Measurements from ENCODE around the gene OSBPL8. TPM values are rescaled to one million over a fixed set of nuclear protein-coding genes. Genes with fewer than 3 reads are reported as not detected.

The OSBPL8 gene
- total RNA-seq, 4 donors from 2014 or later, result 65.8 to 73.5 (median 66.7) TPM

DNA sequence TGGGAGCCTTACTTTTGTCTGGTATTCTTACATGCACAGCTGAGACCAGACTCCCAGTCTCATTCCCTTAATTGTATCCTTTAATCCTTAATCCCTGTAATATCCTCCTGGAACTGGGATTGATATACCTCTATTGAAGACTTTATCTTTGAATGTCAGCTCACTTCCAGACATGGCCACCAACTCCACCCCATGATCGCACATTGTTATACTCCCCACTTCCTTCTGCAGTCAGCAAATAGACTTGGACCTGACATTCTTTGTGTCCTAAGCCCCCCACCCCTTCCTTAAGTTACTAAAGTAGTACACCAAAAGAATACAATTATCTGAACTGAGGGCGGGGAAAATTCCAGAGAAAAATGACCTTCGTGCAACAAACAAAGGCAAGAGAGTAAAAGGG, 8.6 kb upstream of the OSBPL8 start:
- no peaks in the 10 kb centered on the region for H3K27me3 ChIP-seq
- no peaks in the 10 kb centered on the region for H3K4me1 ChIP-seq
- no peaks in the 10 kb centered on the region for H3K9me3 ChIP-seq
- no peak overlapping the region for H3K27ac ChIP-seq
- H3K4me3 ChIP-seq, result no peak overlapping the region
- ATAC-seq, result no peak
- 88 to 91% methylated on average over 2 to 3 of the region's 3 CpGs for WGBS, 2 donors (ENCODE audit: low coverage in 1 of 2)
- no peaks in the 10 kb centered on the region for H3K36me3 ChIP-seq
- TF ChIP-seq CTCF (IDR thresholded peaks at IDR 0.05) (no peak), POLR2AphosphoS5 (IDR thresholded peaks at IDR 0.05) (no peak), EP300 (IDR thresholded peaks at IDR 0.05) (no peak), POLR2A (IDR thresholded peaks at IDR 0.05) (no peak)

DNA sequence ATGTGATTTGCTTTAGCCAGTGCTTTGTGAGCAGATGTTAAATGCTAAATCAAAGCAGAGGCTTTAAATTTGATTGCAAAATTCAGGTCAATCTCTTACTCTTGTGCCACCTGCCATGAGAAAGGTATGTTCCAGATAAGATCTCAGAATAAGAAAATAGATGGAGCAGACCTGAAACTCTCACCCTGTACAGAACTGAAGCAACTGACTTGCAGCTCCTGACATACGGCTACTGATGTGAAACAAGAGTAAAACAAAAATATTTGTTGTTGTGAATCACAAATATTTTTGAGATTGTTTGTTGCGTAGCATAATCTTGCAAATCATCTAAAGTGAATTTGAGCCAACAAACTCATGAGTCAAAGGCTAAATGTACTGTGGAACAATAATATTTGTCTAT, 3.5 kb upstream of the OSBPL8 start:
- no peaks in the 10 kb centered on the region for H3K36me3 ChIP-seq
- H3K9me3 ChIP-seq, result no peaks in the 10 kb centered on the region
- no peak for ATAC-seq
- TF ChIP-seq POLR2A (IDR thresholded peaks at IDR 0.05) (no peak), POLR2AphosphoS5 (IDR thresholded peaks at IDR 0.05) (no peak), EP300 (IDR thresholded peaks at IDR 0.05) (no peak)
- 91 to 95% methylated on average over 2 of the region's 2 CpGs for WGBS, 2 donors (ENCODE audit: low coverage in 1 of 2)
- no peak overlapping the region for H3K27ac ChIP-seq
- H3K4me1 ChIP-seq, result peaks cover 2 to 13% (median 4%) of the 10 kb centered on the region in 3 donors
- no peak overlapping the region for H3K4me3 ChIP-seq
- no peaks in the 10 kb centered on the region for H3K27me3 ChIP-seq

- no peaks in the 10 kb centered on the region for H3K27me3 ChIP-seq
- no peak overlapping the region for H3K4me3 ChIP-seq
- TF ChIP-seq POLR2A (IDR thresholded peaks at IDR 0.05), result no peak
- TF ChIP-seq POLR2AphosphoS5 (IDR thresholded peaks at IDR 0.05), result no peak
- no peak for TF ChIP-seq CTCF (IDR thresholded peaks at IDR 0.05)
- TF ChIP-seq EP300 (IDR thresholded peaks at IDR 0.05), result no peak
- H3K9me3 ChIP-seq, result no peaks in the 10 kb centered on the region
- 38 to 49% methylated on average over 3 of the region's 3 CpGs for WGBS, 2 donors (ENCODE audit: low coverage in 1 of 2)
- ATAC-seq, result no peak
- peaks cover 4 to 23% (median 5%) of the 10 kb centered on the region in 3 donors for H3K4me1 ChIP-seq
- H3K27ac ChIP-seq, result no peak overlapping the region
- no peaks in the 10 kb centered on the region for H3K36me3 ChIP-seq
These were observed 2.6 kb upstream of the OSBPL8 start for GRCh38 chr12:76562130-76562529.

DNA sequence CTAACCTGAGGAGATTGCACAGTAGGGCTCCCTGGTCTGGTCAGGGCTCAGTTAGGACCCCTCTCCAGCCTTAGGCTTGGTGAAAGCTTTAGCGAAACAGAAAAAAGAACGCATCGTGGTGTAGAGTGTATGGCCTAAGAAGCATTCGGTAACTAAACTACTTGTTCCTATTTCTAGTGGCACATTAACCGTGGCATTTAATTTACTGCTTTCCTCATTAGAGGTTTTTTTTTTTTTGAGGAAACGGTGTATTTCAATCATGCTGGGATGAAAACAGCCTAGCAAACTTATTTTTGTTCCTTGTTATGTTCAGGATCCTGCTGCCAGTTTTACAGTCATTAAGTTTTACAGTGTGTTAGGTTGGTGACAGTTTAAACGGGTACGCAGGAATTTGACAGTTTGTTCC, 518 bp upstream of the OSBPL8 start:
- no peaks in the 10 kb centered on the region for H3K9me3 ChIP-seq
- 15 to 16% methylated on average over 7 to 8 of the region's 8 CpGs for WGBS, 2 donors (ENCODE audit: low coverage in 1 of 2)
- H3K4me1 ChIP-seq, result peaks cover 4 to 40% (median 5%) of the 10 kb centered on the region in 3 donors
- H3K4me3 ChIP-seq, result peak overlapping the region; percentile 78 to 90
- no peaks in the 10 kb centered on the region for H3K36me3 ChIP-seq
- H3K27me3 ChIP-seq, result no peaks in the 10 kb centered on the region
- TF ChIP-seq POLR2AphosphoS5 (IDR thresholded peaks at IDR 0.05) (no peak), POLR2A (IDR thresholded peaks at IDR 0.05) (no peak), CTCF (IDR thresholded peaks at IDR 0.05) (no peak), EP300 (IDR thresholded peaks at IDR 0.05) (no peak)
- peak overlapping the region; percentile 81 to 93 (median 90) for H3K27ac ChIP-seq
- no peak for ATAC-seq

DNA sequence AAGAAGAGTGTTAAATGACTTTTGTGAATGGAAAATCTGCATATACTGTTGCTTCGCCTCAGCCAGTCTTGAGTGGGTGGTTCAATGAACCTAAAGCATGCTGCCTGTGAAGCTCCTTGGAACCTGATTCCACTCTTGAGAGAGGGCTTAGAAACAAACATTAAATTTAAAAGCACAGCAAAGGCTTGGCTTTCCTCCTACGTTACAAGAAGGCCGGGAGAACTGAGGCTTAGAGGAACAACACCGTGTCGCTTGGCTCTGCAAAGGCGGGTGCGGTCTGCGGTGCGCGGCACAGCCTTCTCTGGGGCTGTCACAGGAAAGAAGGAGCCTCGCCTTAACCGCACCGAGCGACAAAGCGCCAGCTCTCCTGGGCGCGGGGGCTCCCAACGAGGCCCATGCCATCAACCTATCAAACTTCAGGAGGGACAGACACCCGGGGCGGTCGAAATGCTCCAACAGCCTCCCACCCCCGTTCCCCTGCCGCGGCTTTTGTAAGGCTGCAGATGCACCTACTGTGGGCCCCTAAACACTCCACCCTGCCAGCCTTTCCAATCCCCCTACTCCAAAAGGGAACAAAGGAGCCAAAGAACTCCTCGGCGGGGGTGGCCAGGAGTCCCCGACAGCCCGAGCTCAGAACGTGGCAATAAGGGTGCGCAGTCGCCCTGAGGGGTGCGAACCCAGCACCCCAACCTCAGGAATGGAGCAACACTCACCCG, 729 bp downstream of the OSBPL8 start:
- TF ChIP-seq POLR2A (IDR thresholded peaks at IDR 0.05), result peak in 1 of 2 donors; percentile 17
- no peak for TF ChIP-seq POLR2AphosphoS5 (IDR thresholded peaks at IDR 0.05)
- no peak for TF ChIP-seq EP300 (IDR thresholded peaks at IDR 0.05)
- no peak for TF ChIP-seq CTCF (IDR thresholded peaks at IDR 0.05)
- H3K9me3 ChIP-seq, result no peaks in the 10 kb centered on the region
- peak overlapping the region; percentile 81 to 93 (median 90) for H3K27ac ChIP-seq
- peak overlapping the region; percentile 78 to 90 for H3K4me3 ChIP-seq
- no peaks in the 10 kb centered on the region for H3K36me3 ChIP-seq
- peaks cover 4 to 50% (median 5%) of the 10 kb centered on the region in 3 donors for H3K4me1 ChIP-seq
- peak; percentile 46 for ATAC-seq
- H3K27me3 ChIP-seq, result no peaks in the 10 kb centered on the region
- 0 to 1% methylated on average over 4 to 8 of the region's 33 CpGs for WGBS, 2 donors (ENCODE audit: low coverage in 1 of 2)
